ENCODE results near the gene TTLL9. TPM values are rescaled to one million over a fixed set of nuclear protein-coding genes. Genes with fewer than 3 reads are reported as not detected.

Gene TTLL9
- total RNA-seq, 1 experiment from 2014 or later = 0.27 TPM

DNA sequence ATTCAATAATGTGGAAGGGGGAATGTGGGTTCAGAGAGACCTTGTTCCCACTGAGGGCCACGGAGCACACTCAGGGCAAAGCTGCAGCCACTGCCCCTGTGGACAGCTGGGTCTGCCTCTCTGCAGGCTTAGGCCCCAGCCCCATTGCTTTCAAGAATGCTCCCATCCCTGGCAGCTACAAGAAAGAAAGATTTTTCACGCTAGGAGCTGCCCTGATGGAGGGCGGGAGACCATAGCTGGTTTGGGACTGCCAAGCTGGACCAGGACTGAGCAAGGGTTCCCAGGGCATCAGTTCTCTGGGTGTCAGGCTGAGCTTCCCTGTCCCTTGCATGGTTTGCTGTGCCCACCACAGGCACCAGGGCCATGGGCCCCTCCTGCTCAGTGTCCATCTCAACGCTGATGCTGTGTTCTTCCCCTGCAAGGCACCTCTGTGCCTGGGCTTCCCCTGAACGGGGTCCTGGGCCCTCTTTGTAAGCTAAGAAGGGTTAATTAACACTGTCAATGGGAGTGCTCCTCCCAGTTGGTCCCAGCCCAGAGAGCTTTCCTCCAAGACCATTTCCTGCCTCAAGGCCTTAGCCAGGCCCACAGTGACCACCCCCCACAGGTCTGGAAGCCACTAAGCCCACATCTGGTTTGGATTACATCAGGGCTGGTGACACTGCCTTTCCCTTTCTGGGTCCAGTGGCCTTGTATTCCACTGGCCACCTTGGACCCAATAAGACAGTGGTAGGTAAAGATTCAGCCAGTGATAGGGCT is 33.4 kb upstream of the TTLL9 start:
- DNase-seq (ENCODE audit: low spot score) = peak; percentile 72

DNA sequence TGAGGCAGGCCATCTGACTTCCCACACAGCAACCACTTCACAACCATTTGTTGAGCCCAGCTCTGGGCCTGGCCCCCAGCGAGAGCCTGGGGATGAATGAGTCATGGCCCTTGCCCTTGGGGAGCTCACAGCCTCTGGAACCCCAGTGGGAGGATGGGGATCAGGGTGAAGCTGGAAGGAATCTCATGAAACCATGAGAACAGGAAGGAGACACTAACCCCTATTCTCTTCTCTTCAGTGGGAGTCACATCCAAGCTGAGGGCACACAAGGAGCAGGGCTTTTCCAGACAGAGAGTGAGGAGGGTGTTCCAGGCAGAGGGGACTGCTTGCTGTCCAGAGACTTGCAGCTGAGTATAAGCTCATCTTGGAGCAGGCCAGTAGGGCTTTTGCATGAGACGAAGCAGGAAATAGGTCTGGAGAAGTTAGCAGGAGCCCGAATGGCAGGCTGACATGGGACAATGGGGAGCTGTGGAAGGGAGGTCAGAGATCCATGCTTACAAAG is 32.5 kb upstream of the TTLL9 start:
- DNase-seq (ENCODE audit: low spot score) = no peak

DNA sequence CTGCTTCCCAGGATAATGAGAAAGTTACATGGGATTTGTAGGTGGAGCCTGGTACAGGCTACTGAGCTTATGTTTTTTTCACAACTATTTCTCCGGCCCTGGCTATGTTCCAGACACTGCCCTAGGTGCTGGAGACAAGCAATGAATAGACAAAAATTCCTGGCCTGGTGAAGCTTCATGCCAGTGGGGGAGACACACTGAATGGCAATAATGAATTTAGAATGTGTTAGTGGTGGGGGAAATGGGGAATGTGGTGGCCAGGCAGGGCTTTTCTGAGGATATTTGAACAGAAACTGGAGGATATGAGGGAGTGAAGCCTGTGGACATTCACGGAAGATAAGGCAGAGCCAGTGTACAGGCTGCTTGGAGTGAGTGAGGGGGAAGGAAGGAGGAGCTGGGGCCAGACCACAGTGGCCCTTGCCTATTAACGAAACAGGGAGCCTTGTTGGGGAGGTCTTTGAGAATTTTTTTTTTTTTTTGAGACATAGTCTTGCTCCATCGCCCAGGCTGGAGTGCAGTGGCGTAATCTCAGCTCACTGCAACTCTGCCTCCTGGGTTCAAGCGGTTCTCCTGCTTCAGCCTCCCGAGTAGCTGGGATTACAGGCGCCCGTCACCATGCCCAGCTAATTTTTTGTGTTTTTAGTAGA is 31.7 kb upstream of the TTLL9 start:
- peak; percentile 49 for DNase-seq (ENCODE audit: low spot score)

DNA sequence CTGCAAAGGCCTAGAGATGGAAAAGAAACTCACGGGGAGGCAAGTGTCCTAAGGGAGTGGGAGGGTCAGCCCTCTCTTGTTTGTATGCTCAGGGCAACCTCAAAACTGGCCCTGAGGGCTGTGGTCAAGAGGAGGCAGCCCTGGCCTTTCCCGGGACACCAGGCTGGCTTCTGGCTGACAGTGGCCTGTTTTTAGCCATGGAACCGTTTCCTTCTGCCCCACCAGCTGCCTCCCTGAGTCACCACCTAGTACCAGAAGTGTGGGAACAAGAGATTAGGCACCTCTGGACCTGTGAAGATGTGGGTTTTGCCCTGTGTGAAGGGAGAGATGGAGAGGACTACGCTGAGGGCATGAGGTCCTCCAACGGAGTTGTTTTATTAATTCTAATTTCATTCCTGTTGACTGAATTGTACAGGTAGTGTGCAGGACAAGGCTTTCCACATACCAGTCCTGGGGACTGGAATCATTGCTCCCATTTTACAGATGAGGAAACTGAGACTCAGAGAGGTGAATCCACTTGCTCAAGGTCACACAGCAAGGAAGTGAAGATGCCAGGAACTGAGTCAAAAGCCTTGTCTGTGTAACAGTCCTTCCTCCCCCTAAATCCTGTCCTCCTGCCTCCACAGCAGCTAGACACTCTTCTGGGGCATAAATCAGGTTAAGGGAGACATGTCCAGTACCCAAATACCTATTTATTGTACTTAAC is 30.5 kb upstream of the TTLL9 start:
- no peak for DNase-seq (ENCODE audit: low spot score)

DNA sequence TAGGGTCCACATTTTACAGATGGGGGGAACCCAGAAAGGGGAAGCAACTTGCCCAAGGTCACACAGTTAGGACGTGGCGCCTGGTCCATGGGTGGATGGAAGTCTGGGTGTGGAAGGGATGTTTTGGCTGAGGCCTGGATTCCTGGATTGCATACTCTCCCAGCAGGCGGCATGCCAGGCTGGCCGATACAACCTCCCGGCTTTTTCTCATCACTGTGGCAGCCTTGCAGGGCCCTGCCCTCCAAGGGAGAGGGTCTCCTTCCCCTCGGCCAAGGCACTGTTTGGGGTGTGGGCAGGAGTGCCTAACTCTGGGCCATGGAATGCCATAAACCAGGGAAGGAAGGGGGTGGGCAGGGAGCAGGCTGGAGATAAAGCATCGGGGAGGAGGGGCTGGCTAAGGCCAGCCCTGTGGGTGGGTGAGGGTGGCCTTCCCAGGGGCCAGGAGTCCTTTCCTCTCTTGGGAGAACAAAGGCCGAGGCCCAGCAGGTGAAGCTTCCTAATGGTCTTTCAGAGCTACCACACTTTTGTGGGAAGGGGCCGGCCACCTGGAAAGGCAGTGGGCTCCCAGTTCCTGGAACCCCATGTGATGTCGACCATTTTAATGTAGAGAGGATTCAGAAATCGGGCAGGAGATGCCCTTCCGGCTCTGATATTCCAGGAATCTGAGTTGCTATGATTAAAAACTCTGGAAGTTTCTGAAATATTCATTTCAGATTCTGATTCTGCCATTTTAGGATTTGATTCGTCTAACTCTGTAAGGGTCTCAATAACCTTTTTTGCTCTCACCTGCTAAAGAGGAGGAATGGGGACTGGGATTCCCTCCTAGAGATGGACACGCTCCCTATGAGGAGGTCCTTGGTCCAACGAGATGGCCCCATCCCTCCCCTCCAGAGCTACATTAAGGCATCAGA is 29.3 kb upstream of the TTLL9 start:
- DNase-seq (ENCODE audit: low spot score) = no peak

DNA sequence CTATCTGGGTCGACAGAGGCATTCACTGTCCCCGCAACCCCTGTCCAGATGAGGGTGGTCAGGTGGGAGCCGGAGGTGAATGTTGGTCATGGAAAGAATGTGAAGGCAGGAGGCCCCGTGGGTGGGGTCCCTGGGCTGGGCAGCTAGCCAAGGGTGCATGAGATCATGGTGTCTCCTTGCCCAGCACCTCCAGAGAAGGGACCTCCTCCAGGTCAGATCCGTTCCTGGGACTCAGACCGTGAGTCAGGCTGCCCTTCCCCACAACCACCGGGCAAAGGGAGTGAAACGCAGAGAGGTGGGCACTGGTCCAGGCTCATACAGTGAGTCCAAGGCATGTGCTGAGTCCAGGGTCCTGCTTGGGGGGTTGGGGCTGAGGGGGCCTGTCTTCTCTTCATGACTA is 28.5 kb upstream of the TTLL9 start:
- peak; percentile 71 for DNase-seq (ENCODE audit: low spot score)

DNA sequence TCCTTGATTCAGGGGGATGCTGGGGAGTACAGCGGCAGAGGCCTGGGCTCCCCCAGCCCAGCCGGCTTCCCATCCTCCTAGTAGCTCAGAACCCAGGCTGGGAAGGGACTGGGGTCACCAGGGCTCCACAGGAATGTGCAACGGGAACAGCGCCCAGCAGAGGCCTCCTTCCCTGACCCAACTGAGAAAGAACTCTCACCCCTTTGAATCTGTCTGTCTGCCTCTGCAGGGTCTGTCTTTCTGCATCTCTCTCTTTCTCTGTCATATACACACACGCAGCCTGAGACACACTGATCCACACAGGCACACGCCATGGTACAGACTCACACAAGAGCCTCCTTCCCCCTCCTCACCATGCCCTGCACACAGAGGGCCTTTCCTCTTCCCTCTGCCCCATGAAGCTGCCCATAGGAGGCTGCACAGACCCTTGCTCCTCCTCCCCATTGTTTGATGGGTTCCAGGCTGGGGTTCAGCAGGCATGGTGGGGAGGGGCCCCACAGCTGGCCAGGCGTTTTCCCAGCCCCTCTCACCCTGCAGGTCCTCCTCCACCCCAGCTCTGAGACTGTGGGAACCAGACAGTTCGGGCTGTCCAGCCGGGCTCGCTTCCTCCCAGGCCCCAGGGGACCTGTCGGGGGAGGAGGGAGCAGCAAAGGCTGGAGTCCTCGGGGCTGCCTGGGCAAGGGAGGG is 27.8 kb upstream of the TTLL9 start:
- no peak for DNase-seq (ENCODE audit: low spot score)

DNA sequence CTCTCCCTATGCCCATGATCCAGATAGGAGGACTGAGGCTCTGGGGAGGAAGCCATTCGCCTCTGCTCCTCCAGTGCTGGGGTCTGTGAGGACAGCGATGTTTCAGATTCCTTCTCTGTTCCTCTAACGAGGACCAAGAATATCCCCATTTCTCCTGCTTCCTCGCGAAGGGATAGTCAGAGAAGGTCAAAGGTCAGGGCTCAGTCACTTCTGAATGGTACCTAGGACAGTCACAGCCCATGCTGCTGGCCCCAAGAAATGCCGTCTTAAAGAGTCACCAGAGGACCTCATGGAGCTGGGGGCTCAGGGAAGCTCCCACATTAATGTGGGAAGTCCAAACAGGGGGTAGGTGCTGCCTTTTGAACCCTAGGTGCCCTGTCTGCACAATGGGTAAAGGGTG is 27.1 kb upstream of the TTLL9 start:
- DNase-seq (ENCODE audit: low spot score) = no peak

DNA sequence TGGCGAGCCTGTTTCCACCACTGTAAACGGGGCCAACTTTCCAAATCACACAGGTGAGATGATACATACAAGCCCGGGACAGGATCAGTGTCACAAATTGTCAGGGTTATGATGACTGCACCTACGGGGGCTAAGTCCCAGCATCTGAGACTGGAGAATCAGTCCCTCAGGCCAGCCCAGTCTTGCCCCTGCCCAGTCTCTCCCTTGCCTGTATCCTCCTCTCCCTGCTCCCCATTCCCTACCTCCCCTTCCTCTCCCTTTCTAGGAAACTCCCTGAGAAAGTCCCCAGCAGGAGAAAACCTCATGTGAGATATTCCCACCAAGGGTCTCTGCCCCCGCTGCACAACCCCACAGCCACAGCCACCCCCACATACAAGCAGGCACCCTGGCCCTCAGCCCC is 26.6 kb upstream of the TTLL9 start:
- DNase-seq (ENCODE audit: low spot score) = no peak

DNA sequence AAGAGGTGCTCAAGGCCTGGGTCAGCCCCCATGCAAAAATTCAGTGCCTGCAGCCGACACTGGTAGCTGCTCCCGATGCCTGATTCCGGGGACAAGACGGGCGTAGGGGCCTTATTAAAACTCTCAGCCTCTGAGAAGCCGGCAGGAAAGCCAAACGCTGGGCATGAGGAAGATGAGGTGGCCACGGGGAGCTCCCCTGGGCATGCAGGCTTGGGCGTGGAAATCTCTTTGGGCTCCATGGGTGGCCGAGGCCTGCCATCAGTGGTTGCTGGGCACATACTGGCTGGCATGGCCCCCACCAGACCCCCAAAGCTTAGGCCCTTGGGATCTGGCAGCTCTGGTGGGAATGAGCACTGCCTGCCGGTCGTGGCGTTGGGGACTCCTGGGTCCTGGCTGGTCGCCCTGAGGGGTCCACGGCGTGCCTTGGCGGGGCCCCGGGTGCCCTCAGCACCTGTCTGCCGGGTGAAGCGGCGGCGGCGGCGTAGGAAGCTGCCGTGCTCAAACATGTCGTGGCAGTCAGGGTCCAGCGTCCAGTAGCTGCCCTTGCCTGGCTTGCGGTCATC is 25.6 kb upstream of the TTLL9 start:
- DNase-seq (ENCODE audit: low spot score) = no peak

DNA sequence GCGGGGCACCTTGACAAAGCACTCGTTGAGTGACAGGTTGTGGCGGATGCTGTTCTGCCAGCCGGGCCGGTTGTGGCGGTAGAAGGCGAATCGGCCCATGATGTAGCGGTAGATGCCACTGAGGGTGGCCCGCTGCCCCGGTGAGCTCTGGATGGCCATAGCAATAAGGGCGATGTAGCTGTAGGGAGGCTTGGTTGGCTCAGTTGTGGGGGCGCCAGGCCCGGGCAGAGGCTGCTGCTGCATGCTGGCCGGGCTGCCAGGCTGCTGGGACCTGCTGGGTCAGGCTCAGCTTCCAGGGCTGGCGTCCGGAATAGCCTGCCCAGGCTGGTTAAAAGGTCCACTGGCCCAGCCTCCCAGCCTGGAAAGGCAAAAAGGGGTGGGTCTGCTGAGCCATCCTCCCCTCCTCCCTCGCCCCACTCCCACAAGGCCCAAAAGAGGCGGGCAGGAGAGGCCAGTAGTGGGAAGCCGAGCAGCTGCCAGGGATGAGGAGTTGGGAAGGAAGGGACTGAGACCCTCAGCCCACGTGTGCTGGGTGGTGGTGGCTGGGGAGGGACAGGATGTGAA is 25.1 kb upstream of the TTLL9 start, which contains the start of gene FOXS1:
FOXS1 (minus strand) TSS at position 305 of the 564 bp plus-strand sequence; CDS start at position 243, 62 bp downstream.
- DNase-seq (ENCODE audit: low spot score) = no peak

DNA sequence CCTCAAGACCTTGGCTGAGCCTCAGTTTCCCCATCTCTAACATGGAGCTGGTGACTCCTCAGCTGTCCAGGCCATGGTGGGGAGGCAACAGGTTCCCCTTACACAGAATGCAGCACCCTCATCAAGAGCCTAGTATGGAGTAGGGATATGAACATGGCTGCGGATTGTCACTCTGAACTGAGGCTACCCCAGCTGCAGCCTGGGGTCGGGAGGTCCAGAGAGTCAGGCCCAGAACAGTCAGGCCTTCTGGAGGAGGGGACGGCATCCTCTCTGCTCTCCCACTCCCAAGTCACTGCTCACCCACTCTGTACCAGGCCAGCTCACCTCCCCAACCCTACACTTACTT is 23.7 kb upstream of the TTLL9 start:
- no peak for DNase-seq (ENCODE audit: low spot score)

DNA sequence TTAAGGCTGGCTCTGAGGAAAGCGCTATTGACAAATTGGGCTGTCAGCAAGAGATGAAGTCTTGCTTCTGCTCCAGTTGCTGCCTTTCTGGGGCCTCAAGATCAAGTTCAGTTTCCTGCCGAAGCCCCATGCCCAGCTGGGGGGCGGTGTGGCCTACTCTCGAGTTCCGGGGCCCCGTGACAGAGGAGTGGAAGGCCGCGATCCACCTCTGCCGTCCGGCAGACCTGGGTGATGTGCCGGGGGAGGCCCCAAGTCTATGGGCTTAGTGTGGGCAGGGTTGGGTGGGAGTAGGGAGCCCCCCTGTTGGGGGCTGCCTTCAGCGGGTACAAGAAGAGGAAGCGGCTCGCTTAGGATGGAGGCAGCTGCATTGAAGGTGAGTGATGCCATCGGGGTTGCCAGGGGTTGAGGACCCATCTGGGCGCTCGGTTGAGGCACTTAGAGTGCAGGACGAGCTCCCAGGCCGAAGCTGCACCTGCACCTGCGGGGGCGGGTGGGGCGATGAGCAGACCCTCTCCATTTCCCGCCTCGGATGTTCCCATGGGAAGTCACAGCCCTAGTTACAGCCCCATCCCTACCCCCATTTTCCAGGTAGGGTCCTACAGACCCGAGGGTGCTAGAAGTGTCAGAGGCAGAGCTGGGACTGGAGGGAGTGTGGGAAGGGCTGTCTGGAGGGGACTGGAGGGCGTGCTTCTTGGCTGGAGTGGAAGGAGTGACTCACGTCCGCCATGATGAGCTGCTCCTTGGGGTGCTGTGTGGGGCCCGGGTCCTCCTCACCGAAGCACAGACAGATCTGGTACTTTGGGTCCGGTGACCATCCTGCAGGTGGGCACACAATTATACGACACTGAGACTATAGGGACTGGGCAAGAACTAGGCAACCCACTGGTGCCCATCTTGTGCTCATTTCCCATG is 22.1 kb upstream of the TTLL9 start:
- no peak for DNase-seq (ENCODE audit: low spot score)

DNA sequence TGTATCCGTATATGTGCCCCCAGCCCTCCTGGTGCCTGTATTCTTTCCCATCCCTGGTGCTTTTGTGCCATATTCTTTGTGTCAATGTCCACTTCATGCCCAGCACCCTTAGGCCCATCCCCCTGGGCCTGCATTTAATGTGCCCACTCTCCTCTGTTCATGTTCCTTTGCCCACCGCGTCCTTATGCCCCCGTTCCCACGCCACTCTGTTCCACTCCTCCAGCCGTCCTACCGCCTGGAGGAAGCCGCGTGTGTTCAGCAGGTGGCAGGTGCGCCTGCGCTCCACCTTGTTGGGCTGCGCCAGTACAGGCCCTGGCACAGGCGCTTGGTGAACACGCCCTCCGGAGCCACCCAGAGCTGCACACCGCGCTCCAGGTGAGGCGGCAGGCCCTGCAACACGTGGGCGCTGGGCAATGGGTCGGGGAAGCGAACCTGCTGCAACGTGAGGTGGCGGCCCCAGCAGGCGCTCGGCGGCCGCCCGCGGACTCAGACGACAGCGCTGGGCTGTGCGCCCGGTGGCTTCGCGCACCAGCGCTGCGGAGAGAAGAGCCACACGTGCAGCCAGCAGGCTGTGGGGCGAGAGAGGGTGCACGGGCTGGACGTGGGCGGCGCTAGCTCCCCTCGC is 21.0 kb upstream of the TTLL9 start:
- DNase-seq (ENCODE audit: low spot score) = no peak

DNA sequence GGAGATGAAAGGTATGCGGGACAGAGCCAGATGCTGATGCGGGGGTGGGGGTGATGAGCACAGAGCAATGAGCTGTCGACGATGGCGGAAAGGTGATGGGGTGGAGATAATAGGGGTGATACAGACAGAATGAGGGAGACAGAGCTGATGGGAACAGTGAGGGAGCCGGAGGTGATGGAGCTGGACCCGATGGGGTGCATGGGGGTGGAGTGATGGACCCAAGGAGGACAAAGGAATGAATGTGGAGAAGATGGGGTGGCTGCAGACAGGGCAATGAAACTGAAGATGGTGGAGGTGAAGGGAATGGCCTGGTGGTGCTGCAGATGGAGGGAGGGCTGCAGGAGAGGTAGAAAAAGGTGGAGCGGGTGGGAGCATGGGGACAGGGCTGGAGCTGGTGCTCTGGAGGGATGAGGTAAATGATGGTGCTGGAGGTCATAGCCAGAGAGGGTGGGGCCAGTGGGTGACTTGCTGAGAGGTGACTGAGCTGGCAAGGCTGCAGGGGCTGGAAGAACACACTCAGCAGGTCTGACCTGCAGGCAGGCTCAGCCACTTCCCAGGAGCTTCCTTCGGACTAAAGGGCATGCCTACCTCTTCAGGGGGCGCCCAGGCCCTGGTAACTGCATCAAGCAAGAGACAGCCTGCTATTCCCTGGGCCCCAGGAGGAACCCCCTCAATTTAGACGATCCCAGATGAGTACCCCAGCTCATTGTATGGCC is 19.0 kb upstream of the TTLL9 start:
- no peak for DNase-seq (ENCODE audit: low spot score)

DNA sequence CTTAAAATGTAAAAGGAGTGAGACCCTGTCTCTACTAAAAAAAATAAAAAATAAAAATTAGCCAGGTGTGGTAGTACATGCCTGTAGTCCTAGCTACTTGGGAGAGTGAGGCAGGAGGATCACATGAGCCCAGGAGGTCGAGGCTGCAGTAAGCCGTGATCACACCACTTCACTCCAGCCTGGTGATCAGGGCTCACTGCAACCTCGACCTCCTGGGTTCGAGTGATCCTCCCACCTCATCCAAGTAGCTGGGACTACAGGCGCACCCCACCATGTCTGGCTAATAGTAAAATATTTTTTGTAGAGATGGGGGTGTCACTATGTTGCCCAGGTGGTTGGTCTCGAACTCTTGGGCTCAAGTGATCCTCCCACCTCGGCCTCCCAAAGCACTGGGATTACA is 17.0 kb upstream of the TTLL9 start:
- DNase-seq (ENCODE audit: low spot score) = no peak

DNA sequence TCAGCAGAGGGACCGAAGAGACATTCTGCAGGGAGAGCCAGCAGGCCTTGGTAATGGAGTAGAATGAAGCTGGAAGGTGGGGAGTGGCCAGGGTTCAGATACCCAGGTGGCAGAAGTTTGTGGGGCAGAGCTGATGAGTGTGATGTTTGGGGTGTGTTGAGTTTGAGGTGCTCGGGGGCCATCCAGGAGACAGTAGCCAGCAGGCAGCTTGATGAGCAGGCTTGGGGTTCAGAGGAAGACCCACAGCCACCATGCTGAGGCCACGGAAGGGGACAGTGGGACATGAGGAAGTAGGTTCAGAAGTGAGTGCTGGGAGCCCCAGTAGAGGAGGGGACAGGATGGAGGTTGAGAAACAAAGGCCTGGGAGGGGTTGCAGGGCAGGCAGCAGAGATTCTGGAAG is 13.9 kb upstream of the TTLL9 start:
- no peak for DNase-seq (ENCODE audit: low spot score)

All from H4 (cell line).